GM12878 (cell line): ENCODE results near the gene XDH. TPM values are rescaled to one million over a fixed set of nuclear protein-coding genes. Genes with fewer than 3 reads are reported as not detected.

Experiments
- ATAC-seq: fragments of 200-7000 bp; cut with Tn5 transposase; 3 replicates; pipeline ENCODE4 v1.9.1; 2020; ENCODE audit warnings: mild to moderate bottlenecking, moderate library complexity
- BruUV-seq: library from RNA; stranded (reverse); fragments of 400-500 nt; replicated peaks from 2 replicates; lab custom pipeline; 2021; lab: Mats Ljungman, UMichigan
- CTCF ChIA-PET: fragments of 300-600 bp; sonication (Branson Sonifier 250); formaldehyde crosslinking; extraction: SDS; loops from one replicate; lab custom pipeline; 2021; ENCODE audit warnings: inconsistent platforms; lab: Yijun Ruan, JAX
- POLR2A ChIA-PET: fragments of 350-600 bp; formaldehyde crosslinking; extraction: SDS; loops from one replicate; lab custom pipeline; 2021; ENCODE audit warnings: inconsistent platforms; lab: Charles Lee
- RAD21 ChIA-PET: fragments of 300-600 bp; sonication (Branson Sonifier 250); formaldehyde crosslinking; loops from one replicate; lab custom pipeline; 2023; ENCODE audit warnings: antibody characterized with exemption; ENCODE audit not compliant: unreplicated experiment; lab: Charles Lee
- SMC1A ChIA-PET: fragments of 300-600 bp; sonication (Branson Sonifier 250); formaldehyde crosslinking; loops from one replicate; lab custom pipeline; 2023; ENCODE audit not compliant: unreplicated experiment, uncharacterized antibody; lab: Charles Lee
- DNase-seq: peaks from one replicate; pipeline ENCODE4 v3.0.0-alpha.2; 2011; ENCODE audit warnings: low read depth, low spot score
- FAIRE-seq: peaks from 3 replicates; lab custom pipeline; 2011; peaks lifted over from hg19 to GRCh38; lab: Jason Lieb, UNC
- H2AFZ ChIP-seq: 2 replicates; pipeline ENCODE4 v1.6.0; 2011; ENCODE audit warnings: low read depth, low read length, control low read depth; ENCODE audit not compliant: control insufficient read depth
- H3K27ac ChIP-seq: 2 replicates; pipeline ENCODE4 v1.5.1; 2011; ENCODE audit warnings: control low read depth; ENCODE audit not compliant: control insufficient read depth, insufficient read depth
- H3K27me3 ChIP-seq, 2 experiments: replicated peaks in 1 of 2; 2 replicates each; pipeline versions ENCODE4 v1.6.0 to v1.6.1; 2011; ENCODE audit warnings: low read length in 1 of 2; ENCODE audit not compliant: control insufficient read depth in 2 of 2, insufficient read depth in 2 of 2
- H3K36me3 ChIP-seq, 2 experiments: 2 replicates each; pipeline ENCODE4 v1.5.1; 2011; ENCODE audit warnings: low read length in 1 of 2; ENCODE audit not compliant: control insufficient read depth in 2 of 2, insufficient read depth in 2 of 2
- H3K4me1 ChIP-seq: 2 replicates; pipeline ENCODE4 v1.6.1; 2011; ENCODE audit warnings: mild to moderate bottlenecking, low read length, moderate library complexity, mixed read lengths; ENCODE audit not compliant: control insufficient read depth, insufficient read depth
- H3K4me2 ChIP-seq: 2 replicates; pipeline ENCODE4 v1.6.0; 2011; ENCODE audit warnings: control low read depth; ENCODE audit not compliant: control insufficient read depth, insufficient read depth
- H3K4me3 ChIP-seq: fragments of 200-600 bp; sonication (generic); 2 replicates; pipeline ENCODE4 v1.5.1; 2016
- H3K79me2 ChIP-seq: 2 replicates; pipeline ENCODE4 v1.6.0; 2011; ENCODE audit warnings: low read length; ENCODE audit not compliant: control insufficient read depth, insufficient read depth
- H3K9ac ChIP-seq: 2 replicates; pipeline ENCODE4 v1.8.0; 2011; ENCODE audit warnings: low read length, control low read depth, mixed read lengths; ENCODE audit not compliant: control insufficient read depth, insufficient read depth
- H3K9me3 ChIP-seq: replicated peaks from 3 replicates; pipeline ENCODE4 v1.5.1; 2011; ENCODE audit warnings: mild to moderate bottlenecking, low read length; ENCODE audit not compliant: control insufficient read depth, insufficient read depth
- H4K20me1 ChIP-seq: 2 replicates; pipeline ENCODE4 v1.6.0; 2011; ENCODE audit not compliant: control insufficient read depth, insufficient read depth
- BCL11A ChIP-seq: IDR thresholded peaks from 2 replicates; pipeline ENCODE4 v1.6.1; 2011; ENCODE audit warnings: low read depth, low read length
- BHLHE40 ChIP-seq, 2 experiments: fragments of 450-650 bp in 1 of 2; IDR thresholded peaks; 2 replicates each; pipeline ENCODE4 v1.6.1; 2011 to 2017; ENCODE audit warnings: low read depth in 2 of 2, borderline replicate concordance in 1 of 2, improper control_type of control experiment in 1 of 2, low read length in 1 of 2, mild to moderate bottlenecking in 1 of 2
- EED ChIP-seq: sonication (generic); IDR thresholded peaks from 2 replicates; pipeline ENCODE4 v1.6.1; 2016; ENCODE audit warnings: antibody characterized with exemption, low read depth
- FOXK2 ChIP-seq: fragments of 450-650 bp; IDR thresholded peaks from 2 replicates; pipeline ENCODE4 v1.6.1; 2017; ENCODE audit warnings: mild to moderate bottlenecking, moderate library complexity
- PAX8 ChIP-seq: fragments of 450-650 bp; IDR thresholded peaks from 2 replicates; pipeline ENCODE4 v1.6.1; 2017; ENCODE audit warnings: mild to moderate bottlenecking, moderate library complexity
- RAD21 ChIP-seq: IDR thresholded peaks from 2 replicates; pipeline ENCODE4 v1.6.1; 2011; ENCODE audit warnings: mild to moderate bottlenecking, low read depth, low read length, moderate library complexity; ENCODE audit not compliant: insufficient read depth
- SKIL ChIP-seq: fragments of 450-650 bp; IDR thresholded peaks from 2 replicates; pipeline ENCODE4 v1.6.1; 2017; ENCODE audit warnings: mild to moderate bottlenecking, low read depth, inconsistent platforms; ENCODE audit not compliant: poor library complexity, severe bottlenecking
- SREBF2 ChIP-seq: IDR thresholded peaks from 2 replicates; pipeline ENCODE4 v1.6.1; 2012; ENCODE audit warnings: mild to moderate bottlenecking, low read length
- STAT1 ChIP-seq: fragments of 450-650 bp; conservative IDR thresholded peaks from 2 replicates; pipeline ENCODE4 v1.6.1; 2014; ENCODE audit warnings: antibody characterized with exemption, mild to moderate bottlenecking
- TCF12 ChIP-seq: IDR thresholded peaks from 2 replicates; pipeline ENCODE4 v1.6.1; 2011; ENCODE audit warnings: low read depth, mild to moderate bottlenecking, low read length
- ZBTB4 ChIP-seq: fragments of 450-650 bp; formaldehyde crosslinking; IDR thresholded peaks from 2 replicates; pipeline ENCODE4 v1.4.0; 2022; ENCODE audit warnings: mild to moderate bottlenecking, moderate library complexity
- ZNF274 ChIP-seq: IDR thresholded peaks from one replicate; pipeline ENCODE4 v1.8.0; 2011; ENCODE audit not compliant: insufficient read length, insufficient read depth
- WGBS: methylation state at CpG from one replicate; pipeline ENCODE4 v1.1.6; 2016; ENCODE audit warnings: low lambda C conversion rate; ENCODE audit not compliant: insufficient replicate concordance, insufficient coverage; ENCODE audit errors: missing lambda C conversion rate; 5-methylcytosine and 5-hydroxymethylcytosine counted together
- in situ Hi-C: fragments of 300-500 bp; cut with MboI; formaldehyde crosslinking; loops from 9 replicates; pipeline ENCODE4 v1.14.3; 2018; ENCODE audit warnings: mixed read lengths
- intact Hi-C: fragments of 100-400 bp; cut with micrococcal nuclease; formaldehyde crosslinking; loops from one replicate; pipeline ENCODE4 v1.14.2; 2022; ENCODE audit not compliant: unreplicated experiment
- polyA plus RNA-seq, 11 experiments: library from polyadenylated mRNA; depleted of rRNA in 4 of 11; unstranded in 6 of 11; stranded (reverse) in 5 of 11; fragments of >200 nt; fragmentation: Nextera tagmentation in 4 of 11; fragmentation: Illumina TruSeq in 1 of 11; extraction: Ambion mirVana in 4 of 11; extraction: Trizol in 1 of 11; gene quantifications; 1 replicate in 1 of 11; 2 replicates in 10 of 11; pipeline versions ENCODE4 v1.2.1 to v1.2.3, GENCODE V29; 2011 to 2016; ENCODE audit warnings: inconsistent platforms in 2 of 11, missing spikeins in 2 of 11, low read depth in 1 of 11
- total RNA-seq, 4 experiments: library from RNA; depleted of rRNA in 3 of 4; stranded (reverse); fragments of >200 nt in 3 of 4; fragmentation: Illumina TruSeq in 1 of 4; extraction: Trizol in 1 of 4; gene quantifications; 2 replicates each; pipeline versions ENCODE4 v1.2.1 to v1.2.3, GENCODE V29; 2013 to 2021

XDH gene
- total and polyA plus RNA-seq, 10 of the 15 experiments (the other 5 are each of a cell fraction or from before 2014, with no cell fraction given), result 0.01 TPM; not detected in 9

- FAIRE-seq (no peak), DNase-seq (no peak), ATAC-seq (no peak)
- no TSS peak for BruUV-seq
- no peaks in the 10 kb centered on the region for H4K20me1 ChIP-seq
- no peak overlapping the region for H3K27ac ChIP-seq
- TF ChIP-seq FOXK2 (no peak), ZNF274 (no peak), TCF12 (no peak), BCL11A (no peak), BHLHE40 (IDR thresholded peaks at IDR 0.05; ENCODE audit: borderline replicate concordance in 1 of 2, low read depth in 2 of 2, low read length in 1 of 2) (no peak), EED (no peak), ZBTB4 (no peak), SREBF2 (no peak), RAD21 (no peak), STAT1 (no peak), SKIL (no peak), PAX8 (no peak)
- H3K36me3 ChIP-seq, result no peaks in the 10 kb centered on the region
- no peak overlapping the region for H3K4me3 ChIP-seq
- ChIA-PET POLR2A (no interaction called here), SMC1A (no interaction called here), RAD21 (no interaction called here), CTCF (interaction anchor here (1.1 kb wide), 1 partner anchor 187 kb away, joined by 3 read pairs; no protein-coding TSS in a partner anchor)
- intact Hi-C loops (no loop called here), in situ Hi-C loops (no loop called here)
- no peak overlapping the region for H2AFZ ChIP-seq
- WGBS, result 71% methylated on average over 6 of the region's 6 CpGs
- H3K9me3 ChIP-seq, result no peaks in the 10 kb centered on the region
- no peaks in the 10 kb centered on the region for H3K79me2 ChIP-seq
- no peaks in the 10 kb centered on the region; a peak in 2 of 4 replicates for H3K27me3 ChIP-seq
- no peak overlapping the region for H3K9ac ChIP-seq
- no peaks in the 10 kb centered on the region for H3K4me1 ChIP-seq
- H3K4me2 ChIP-seq, result no peak overlapping the region
Measured at GRCh38 chr2:31349684-31350083, 64.9 kb downstream of the XDH start.
